ENCODE data around the gene MCOLN1.

- TF ChIP-seq CTCF (IDR thresholded peaks at IDR 0.05; ENCODE audit: poor library complexity) (no peak), EZH2 (IDR thresholded peaks at IDR 0.05; ENCODE audit: borderline replicate concordance) (no peak), EZH2phosphoT487 (IDR thresholded peaks at IDR 0.05; ENCODE audit: low read depth, severe bottlenecking, unreplicated experiment) (no peak)
Observed at GRCh38 chr19:7480970-7481255, 41.5 kb upstream of the MCOLN1 start.

Measured in hepatocyte (in vitro differentiated cells).